Activated CD4-positive, alpha-beta T cell treated with anti-CD3 and anti-CD28 coated beads, Interleukin-2, amount 50 U/mL, for 4 hours (primary cell): ENCODE data around the gene KANTR.
"Not testable (repeated sequence)": the region's sequence is repeated elsewhere in the genome, so short reads cannot be mapped to it uniquely, and the experiment has no call there.

Experiments
- DNase-seq, 2 experiments: peaks; one replicate each; pipeline ENCODE4 v3.0.0-alpha.2; 2020

Gene KANTR

DNA sequence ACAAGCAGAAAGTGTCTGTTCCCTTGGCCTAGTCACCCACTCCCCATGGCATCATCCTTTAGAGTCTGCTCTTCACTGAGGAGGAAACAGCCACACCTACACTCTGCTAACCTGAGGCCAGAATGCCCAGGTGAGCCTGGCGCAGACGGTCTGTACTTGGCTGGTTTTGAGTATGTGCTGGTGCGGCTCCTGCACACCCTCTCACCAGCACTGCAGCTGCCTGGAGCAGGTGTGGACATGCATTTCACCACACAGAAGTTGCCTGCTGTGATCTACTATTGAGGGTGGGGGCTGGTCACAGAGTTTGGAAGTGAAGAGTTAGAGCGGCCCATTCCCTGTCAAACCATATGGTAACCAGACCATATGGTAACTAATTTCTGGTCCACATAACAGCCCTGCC, 39.5 kb downstream of the KANTR start:
- DNase-seq, result no peak

DNA sequence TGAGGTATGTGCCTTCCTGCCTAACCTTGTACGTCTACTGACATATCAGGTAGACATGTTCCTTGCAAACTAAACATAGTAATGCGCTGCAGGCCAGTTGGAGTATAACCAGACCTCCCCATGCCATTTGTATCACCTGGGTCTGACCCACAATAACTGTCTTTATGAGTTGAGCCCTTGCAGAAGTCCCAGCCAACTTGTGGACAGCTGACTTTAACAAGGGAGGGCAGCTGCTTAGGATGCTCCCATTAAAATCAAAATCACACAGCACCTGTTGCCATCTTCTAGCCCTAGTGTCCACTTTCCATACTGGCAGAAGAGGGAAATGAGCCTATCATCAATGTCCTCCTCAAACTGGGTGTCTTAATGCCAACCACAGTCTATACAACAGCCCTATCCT, 41.6 kb downstream of the KANTR start:
- no peak for DNase-seq

DNA sequence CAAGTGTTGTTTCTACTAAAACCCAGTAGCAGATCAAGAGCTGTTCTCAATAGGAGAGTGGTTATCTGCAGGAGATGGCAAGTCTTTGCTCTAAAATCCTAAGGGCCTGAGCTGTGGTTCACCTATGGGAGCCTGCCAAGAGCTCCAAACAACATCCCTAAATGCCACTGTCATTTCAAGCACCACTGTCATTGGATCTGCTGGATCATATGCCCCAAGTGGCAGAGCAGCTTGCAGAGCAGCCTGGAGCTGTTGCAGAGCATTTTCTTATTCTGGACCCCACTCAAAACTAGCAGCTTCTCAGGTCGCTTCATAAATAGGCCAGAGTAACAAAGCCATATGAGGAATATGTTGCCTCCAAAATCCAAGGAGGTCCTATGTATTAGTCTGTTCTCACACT, 59.6 kb downstream of the KANTR start:
- DNase-seq, result no peak

DNA sequence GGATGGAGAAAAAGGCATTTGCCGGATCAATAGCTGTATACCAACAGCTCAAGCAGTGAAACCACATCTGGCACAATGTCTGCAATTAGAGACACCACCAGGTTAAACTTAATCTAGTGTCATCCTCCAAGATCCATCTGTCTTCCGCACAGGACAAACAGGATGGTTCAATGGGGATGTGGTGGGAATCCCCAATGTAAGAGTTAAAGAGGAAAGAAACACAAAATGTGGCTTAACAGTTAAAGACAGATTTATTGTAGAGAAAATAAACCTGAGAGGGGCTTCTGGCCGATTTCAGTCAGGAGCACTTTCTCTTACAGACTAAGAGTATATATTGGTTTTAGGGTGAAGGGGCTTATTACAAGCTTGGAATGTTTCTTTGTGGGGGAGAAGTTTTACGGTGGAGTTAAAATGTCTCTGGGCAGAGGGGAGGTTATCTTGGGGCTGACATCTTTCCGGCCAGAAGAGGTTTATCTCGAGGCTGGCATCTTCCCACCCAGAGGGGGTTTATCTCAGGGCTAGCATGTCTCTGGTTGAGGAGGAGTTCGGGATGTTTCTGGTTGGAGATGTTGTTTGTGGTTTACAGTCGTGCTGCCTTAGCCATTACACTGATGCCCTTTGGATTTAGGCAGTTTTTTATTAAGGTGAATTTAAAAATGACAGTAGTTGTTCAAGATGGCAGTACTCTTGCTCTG, 61.7 kb downstream of the KANTR start:
- no peak for DNase-seq

DNA sequence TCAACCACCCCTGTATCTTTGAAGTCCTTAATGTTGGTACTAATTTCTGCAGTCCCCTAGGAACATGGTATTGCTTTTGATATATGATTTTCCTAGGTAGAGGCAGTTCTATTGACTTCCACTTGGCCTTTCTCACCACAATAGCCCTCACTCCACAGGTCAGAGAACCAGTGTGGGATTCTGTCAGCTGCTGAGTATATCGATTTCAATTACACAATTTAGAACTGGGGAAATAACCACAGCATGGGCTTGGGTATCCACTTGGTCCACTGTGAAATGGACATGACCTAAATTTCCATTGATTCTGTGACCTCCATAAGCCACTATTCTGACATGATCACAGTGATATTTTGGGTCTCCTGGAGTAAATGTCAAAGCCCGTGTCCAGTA, 62.3 kb downstream of the KANTR start:
- DNase-seq, result no peak

DNA sequence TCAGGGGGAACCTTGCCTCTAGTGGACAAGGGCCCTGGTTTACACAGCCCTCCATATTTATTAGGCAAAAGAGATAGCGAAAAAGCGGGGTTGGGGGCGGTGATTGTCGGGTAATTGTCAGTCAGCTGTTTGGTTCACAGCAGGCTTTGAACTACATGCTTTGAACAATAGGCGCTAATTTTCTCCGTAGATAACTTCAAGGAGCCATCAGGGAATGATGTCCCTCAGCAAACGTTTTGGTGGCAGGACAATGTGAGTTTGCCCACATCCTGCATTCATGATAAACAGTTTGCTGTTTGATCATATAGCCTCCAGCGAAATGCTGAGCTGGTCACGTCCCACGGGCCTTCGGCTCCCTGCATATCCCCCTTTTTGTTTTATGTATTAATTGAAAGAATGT, 65.2 kb downstream of the KANTR start:
- no peak for DNase-seq

DNA sequence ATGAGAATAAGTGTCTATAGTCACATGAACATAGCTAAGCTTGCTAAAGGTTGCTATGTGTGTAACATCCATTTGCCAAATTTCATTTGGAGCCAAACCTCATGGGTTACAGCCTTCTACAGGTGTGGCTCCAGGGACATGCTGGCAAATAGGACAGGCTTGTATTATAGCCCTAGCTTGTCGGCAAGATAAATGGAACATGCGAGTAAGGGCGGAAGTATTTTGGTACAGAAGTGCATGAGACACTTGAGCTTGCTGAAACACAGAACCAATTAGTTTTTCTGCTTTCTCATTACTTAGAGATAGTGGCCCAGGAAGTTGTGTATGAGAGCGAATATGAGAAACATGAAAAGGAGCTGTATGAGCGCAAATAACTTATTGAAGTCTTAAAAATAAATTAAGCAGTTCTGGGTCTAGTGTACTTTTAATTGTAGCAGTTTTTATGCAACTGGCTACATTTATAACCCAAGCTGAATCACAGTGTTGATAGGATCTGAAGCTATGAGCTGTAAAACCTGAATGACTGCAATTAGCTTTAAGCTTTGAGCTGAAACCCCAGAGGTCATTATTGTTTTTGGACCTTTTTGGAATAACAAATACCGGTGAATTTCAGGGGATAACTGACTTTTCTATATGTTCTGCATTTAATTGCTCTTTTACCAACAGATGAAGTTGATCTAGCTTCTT, 66.5 kb downstream of the KANTR start:
- DNase-seq, result no peak

DNA sequence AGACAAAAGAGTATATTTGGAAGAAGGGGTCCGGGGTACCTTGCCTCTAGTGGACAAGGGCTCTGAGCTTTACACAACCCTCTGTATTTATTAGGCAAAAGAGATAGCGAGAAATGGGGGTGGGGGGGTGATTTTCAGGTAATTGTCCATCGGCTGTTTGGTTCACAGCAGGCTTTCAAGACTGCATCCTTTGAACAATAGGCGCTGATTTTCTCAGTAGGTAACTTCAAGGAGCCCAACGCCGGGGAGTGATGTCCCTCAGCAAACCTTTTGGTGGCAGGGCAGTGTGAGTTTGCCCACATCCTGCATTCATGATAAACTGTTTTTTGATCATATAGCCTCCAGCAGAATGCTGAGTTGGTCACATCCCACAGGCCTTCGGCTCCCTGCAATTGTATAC, 69.5 kb downstream of the KANTR start:
- DNase-seq, result no peak

DNA sequence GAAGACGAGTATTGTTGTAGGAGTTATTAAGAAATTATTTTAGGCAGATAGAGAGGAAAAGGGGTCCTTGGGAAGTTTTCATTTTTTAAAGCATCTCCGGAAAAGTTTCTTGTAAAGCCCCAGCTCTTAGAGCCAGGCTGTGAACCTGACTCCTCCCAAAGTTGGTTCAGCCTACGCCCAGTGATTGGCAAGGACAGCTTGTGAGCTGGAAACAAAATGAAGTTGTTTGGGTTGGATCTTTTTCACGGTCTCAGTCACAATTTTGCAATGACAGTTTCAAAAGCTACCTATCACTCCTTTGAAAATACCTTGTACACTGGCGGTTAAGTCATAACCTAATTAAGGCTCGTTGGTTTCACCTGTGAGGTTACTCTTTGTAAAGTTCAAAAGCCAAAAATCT, 70.6 kb downstream of the KANTR start:
- not testable (repeated sequence) for DNase-seq

DNA sequence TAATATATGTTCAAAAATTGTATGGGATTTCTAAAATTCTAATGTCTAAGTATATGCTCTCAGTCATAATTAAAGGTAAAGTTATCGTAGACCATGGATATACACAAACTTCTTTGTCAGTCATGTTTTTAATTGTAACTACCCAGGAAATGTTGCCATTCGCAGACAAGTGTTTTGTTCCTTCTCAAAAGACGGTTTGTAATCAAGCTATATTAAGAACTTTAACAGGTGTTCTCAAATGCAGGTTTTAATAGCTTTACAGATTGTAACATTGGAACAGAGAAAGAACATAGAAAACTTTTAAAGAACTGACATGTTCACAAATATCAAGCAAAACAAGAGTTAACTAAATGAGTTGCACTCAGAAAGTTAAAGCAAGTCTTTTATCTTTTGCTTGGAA, 72.2 kb downstream of the KANTR start:
- no peak for DNase-seq

DNA sequence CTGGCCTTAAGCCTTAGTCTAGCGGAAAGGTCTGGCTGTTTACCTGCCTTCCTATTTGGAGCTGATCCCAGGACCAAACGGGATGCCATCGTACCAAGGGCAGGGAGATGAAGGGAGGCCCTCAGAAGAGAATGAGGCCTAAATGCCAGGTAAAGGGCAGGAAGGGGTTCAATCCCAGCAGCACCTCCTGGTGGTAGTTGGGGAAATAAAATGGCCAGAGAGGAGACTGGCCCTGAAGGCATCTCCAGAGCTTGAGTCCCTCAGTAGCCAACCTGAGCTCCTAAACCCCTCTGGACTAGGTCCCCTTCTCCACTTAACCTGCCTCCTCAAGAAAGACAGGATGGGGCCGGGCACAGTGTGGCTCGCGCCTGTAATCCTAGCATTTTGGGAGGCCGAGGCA, 77.4 kb downstream of the KANTR start:
- DNase-seq, result no peak
